Transverse colon (tissue), 4 donors: Measurements from ENCODE around the gene DCAF10.

Experiments used
- POLR2AphosphoS5 ChIP-seq, 3 donors: sonication (generic); formaldehyde crosslinking; IDR thresholded peaks; one replicate each; pipeline ENCODE4 v1.6.1; 2016; ENCODE audit warnings: antibody characterized with exemption in 3 of 3
- TF ChIP-seq, protein P1 (sequence below), 5 experiments: fragments of 200-600 bp in 3 of 5; fragments of 450-650 bp in 2 of 5; sonication (generic) in 3 of 5; IDR thresholded peaks; 1 replicate in 2 of 5; 2 replicates in 3 of 5; pipeline ENCODE4 v1.5.1; 2016 to 2017; ENCODE audit warnings: antibody characterized with exemption in 5 of 5, inconsistent platforms in 3 of 5, mild to moderate bottlenecking in 2 of 5, moderate library complexity in 1 of 5

DNA sequence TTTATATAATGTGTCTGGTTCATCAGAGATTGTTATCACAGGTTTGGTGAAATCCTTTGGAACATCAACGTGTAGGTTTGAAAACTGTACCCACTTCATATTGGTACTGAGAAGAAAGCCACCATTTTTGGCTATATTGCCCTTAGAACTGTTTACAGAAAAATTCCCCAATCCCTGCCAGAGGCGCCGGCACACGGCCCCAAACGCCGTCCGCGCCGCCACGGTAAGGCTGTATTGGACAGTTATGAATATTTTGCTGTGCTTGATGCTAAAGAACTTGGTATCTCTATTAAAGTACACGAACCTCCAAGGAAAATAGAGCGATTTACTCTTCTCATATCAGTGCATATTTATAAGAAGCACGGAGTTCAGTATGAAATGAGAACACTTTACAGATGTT lies 35.2 kb downstream of the DCAF10 start:
- TF ChIP-seq, protein P1, sequence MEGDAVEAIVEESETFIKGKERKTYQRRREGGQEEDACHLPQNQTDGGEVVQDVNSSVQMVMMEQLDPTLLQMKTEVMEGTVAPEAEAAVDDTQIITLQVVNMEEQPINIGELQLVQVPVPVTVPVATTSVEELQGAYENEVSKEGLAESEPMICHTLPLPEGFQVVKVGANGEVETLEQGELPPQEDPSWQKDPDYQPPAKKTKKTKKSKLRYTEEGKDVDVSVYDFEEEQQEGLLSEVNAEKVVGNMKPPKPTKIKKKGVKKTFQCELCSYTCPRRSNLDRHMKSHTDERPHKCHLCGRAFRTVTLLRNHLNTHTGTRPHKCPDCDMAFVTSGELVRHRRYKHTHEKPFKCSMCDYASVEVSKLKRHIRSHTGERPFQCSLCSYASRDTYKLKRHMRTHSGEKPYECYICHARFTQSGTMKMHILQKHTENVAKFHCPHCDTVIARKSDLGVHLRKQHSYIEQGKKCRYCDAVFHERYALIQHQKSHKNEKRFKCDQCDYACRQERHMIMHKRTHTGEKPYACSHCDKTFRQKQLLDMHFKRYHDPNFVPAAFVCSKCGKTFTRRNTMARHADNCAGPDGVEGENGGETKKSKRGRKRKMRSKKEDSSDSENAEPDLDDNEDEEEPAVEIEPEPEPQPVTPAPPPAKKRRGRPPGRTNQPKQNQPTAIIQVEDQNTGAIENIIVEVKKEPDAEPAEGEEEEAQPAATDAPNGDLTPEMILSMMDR (IDR thresholded peaks at IDR 0.05) = no peak
- TF ChIP-seq POLR2AphosphoS5 (IDR thresholded peaks at IDR 0.05) = no peak
